Measurements from ENCODE around the gene FKBP15. TPM values are rescaled to one million over a fixed set of nuclear protein-coding genes. Genes with fewer than 3 reads are reported as not detected.
A peak's percentile ranks its signal among the peaks of the same experiment; 100 is the strongest.

FKBP15 gene
- total RNA-seq, 3 donors from 2014 or later, result 23.3 to 41.0 (median 36.8) TPM

DNA sequence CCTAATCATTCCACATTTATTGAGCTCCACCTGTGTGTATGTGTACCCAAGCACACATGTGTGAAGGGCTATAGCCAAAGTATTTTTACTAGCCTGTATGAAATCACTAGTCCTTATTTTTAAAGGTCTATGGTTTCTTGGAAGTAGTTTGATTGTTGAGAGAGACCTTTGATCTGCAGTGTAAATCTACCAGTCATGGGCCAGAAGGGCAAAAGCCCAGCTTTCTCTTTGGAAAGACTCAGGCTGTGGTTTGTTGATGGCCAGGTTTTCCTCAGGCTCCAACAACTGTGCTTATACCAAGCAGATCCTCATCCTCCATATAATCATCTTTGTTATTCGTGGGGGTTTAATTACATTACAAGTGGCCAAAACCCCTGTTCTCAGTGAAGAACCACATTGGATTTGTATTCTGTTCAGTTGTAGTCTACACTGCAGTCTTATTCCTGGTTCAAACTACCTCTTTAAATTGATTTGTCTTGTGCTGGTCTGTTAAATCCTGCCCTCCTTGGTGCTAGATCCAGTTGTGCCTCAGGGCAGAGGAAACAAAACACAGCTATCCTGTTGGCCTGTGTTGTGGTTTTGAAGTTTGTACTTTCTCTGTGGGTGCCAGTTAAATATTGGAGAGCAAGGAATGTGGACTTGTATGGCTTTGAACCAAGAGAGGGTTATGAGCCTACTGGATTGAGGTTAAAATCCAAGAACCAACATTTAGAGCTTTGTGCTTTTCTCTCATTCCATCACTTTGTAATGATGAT, 41.0 kb upstream of the FKBP15 start:
- H3K9me3 ChIP-seq, result no peaks in the 10 kb centered on the region
- peaks cover 0 to 4% of the 10 kb centered on the region in 2 donors for H3K4me1 ChIP-seq
- peak overlapping the region; percentile 1 to 38 for H3K27ac ChIP-seq
- TF ChIP-seq, protein P1, sequence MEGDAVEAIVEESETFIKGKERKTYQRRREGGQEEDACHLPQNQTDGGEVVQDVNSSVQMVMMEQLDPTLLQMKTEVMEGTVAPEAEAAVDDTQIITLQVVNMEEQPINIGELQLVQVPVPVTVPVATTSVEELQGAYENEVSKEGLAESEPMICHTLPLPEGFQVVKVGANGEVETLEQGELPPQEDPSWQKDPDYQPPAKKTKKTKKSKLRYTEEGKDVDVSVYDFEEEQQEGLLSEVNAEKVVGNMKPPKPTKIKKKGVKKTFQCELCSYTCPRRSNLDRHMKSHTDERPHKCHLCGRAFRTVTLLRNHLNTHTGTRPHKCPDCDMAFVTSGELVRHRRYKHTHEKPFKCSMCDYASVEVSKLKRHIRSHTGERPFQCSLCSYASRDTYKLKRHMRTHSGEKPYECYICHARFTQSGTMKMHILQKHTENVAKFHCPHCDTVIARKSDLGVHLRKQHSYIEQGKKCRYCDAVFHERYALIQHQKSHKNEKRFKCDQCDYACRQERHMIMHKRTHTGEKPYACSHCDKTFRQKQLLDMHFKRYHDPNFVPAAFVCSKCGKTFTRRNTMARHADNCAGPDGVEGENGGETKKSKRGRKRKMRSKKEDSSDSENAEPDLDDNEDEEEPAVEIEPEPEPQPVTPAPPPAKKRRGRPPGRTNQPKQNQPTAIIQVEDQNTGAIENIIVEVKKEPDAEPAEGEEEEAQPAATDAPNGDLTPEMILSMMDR (IDR thresholded peaks at IDR 0.05), result no peak
- TF ChIP-seq POLR2A (IDR thresholded peaks at IDR 0.05) (no peak), POLR2AphosphoS5 (IDR thresholded peaks at IDR 0.05) (no peak)
- no peak overlapping the region for H3K4me3 ChIP-seq
- intact Hi-C loops (cut with DNase I; ENCODE audit: low total_unique reads), result no loop called here
- peak in 1 of 2 donors; percentile 54 for DNase-seq (ENCODE audit: low spot score in 2 of 2)
- H3K36me3 ChIP-seq, result no peaks in the 10 kb centered on the region
- H3K27me3 ChIP-seq, result no peaks in the 10 kb centered on the region

DNA sequence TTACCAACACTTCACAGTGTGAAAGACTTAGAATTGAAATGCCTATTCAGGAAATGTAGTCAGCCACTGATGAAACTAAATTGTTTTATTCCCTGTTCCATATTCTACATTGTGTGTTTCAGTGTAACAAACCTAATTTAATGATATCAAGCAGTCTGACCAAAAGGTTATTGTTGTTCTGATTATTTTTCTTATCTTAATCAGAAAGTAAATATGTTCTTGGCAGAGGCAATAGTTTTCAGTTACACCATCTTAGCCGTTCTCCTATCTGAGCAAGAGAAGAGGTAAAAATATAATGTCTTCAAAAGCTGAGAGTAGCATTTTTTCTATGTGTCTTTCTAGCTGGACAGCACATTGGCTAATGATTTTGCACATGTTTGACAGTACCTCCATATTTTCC, 37.2 kb upstream of the FKBP15 start:
- Histone ChIP-seq H3K27ac (no peak overlapping the region), H3K27me3 (no peaks in the 10 kb centered on the region), H3K4me1 (peaks cover 0 to 4% of the 10 kb centered on the region in 2 donors), H3K9me3 (no peaks in the 10 kb centered on the region), H3K36me3 (no peaks in the 10 kb centered on the region), H3K4me3 (no peak overlapping the region)
- no peak for DNase-seq (ENCODE audit: low spot score in 2 of 2)
- TF ChIP-seq, protein P1 (IDR thresholded peaks at IDR 0.05), result no peak
- TF ChIP-seq POLR2AphosphoS5 (IDR thresholded peaks at IDR 0.05), result no peak
- TF ChIP-seq POLR2A (IDR thresholded peaks at IDR 0.05), result no peak
- intact Hi-C loops (cut with DNase I; ENCODE audit: low total_unique reads), result loop anchor here (5.0 kb wide), 1 partner anchor 1149 kb away; no protein-coding TSS in a partner anchor

DNA sequence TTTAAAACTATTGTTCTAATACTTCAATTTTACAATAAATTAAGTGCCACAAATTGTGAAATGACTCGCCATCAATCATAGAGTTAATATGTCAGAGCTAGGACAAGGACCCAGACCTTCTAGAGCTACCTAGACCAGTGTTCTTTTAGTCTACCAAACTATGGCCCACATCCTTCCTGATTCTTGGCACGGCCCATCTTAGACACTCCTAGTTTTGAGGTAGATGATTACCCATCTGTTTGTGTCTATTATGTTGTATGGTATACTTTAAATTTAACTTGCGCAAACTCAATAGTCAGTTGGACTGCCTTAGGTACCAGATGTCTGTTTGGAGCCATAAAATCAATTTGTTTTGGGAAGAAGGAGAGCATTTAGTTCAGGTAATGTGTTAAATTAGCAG, 36.8 kb upstream of the FKBP15 start:
- Histone ChIP-seq H3K4me1 (peaks cover 0 to 4% of the 10 kb centered on the region in 2 donors), H3K9me3 (no peaks in the 10 kb centered on the region), H3K27me3 (no peaks in the 10 kb centered on the region), H3K27ac (no peak overlapping the region), H3K36me3 (no peaks in the 10 kb centered on the region), H3K4me3 (no peak overlapping the region)
- no peak for TF ChIP-seq POLR2AphosphoS5 (IDR thresholded peaks at IDR 0.05)
- TF ChIP-seq, protein P1 (IDR thresholded peaks at IDR 0.05), result no peak
- DNase-seq (ENCODE audit: low spot score in 2 of 2), result no peak
- intact Hi-C loops (cut with DNase I; ENCODE audit: low total_unique reads), result loop anchor here (5.0 kb wide), 1 partner anchor 1149 kb away; no protein-coding TSS in a partner anchor

DNA sequence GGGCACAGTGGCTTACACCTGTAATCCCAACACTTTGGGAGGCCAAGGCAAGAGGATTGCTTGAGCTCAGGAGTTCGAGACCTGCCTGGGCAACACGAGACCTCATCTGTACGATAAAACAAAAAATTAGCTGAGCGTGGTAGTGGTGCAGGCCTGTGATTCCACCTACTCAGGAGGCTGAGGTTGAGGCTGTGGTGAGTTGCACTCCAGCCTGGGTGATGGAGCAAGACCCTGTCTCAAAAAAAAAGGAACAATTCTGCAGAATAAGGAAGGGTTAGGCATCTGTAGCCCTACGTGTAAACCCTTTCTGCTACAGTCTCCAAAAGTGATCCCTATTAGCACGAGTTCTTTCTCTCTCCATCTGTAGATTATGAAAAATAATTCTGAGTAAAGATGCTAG, 34.4 kb upstream of the FKBP15 start:
- no peak overlapping the region for H3K4me3 ChIP-seq
- no peaks in the 10 kb centered on the region for H3K9me3 ChIP-seq
- no peak for DNase-seq (ENCODE audit: low spot score in 2 of 2)
- no peaks in the 10 kb centered on the region for H3K27me3 ChIP-seq
- intact Hi-C loops (cut with DNase I; ENCODE audit: low total_unique reads), result loop anchor here (5.0 kb wide), 1 partner anchor 1152 kb away; no protein-coding TSS in a partner anchor
- H3K27ac ChIP-seq, result no peak overlapping the region
- TF ChIP-seq POLR2A (IDR thresholded peaks at IDR 0.05) (no peak), POLR2AphosphoS5 (IDR thresholded peaks at IDR 0.05) (no peak)
- TF ChIP-seq, protein P1 (IDR thresholded peaks at IDR 0.05), result no peak
- H3K4me1 ChIP-seq, result no peaks in the 10 kb centered on the region
- no peaks in the 10 kb centered on the region for H3K36me3 ChIP-seq

DNA sequence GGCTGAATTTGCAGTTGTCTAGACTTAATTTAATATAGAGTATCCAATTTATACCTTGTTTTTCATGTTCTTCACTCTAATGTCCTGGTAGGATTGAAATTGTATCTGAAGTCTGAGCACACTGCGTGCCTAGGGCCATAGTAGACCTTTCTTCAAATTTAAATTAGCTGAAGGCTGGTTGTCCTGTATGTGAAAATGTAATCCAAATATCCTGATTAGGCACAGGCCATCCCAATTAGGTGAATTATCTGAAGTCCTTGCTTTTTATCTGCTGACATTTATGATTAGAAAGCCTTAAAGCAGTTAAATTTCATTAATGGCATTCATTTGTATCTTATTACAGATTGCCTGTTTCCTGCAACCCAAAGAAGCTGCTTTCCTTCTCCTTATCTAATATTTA, 33.9 kb upstream of the FKBP15 start:
- H3K27ac ChIP-seq, result no peak overlapping the region
- no peaks in the 10 kb centered on the region for H3K27me3 ChIP-seq
- H3K4me1 ChIP-seq, result no peaks in the 10 kb centered on the region
- intact Hi-C loops (cut with DNase I; ENCODE audit: low total_unique reads), result loop anchor here (5.0 kb wide), 1 partner anchor 1152 kb away; no protein-coding TSS in a partner anchor
- no peak overlapping the region for H3K4me3 ChIP-seq
- TF ChIP-seq POLR2AphosphoS5 (IDR thresholded peaks at IDR 0.05) (no peak), POLR2A (IDR thresholded peaks at IDR 0.05) (no peak)
- TF ChIP-seq, protein P1 (IDR thresholded peaks at IDR 0.05), result no peak
- H3K9me3 ChIP-seq, result no peaks in the 10 kb centered on the region
- DNase-seq (ENCODE audit: low spot score in 2 of 2), result no peak
- no peaks in the 10 kb centered on the region for H3K36me3 ChIP-seq
